ENCODE measurements around the gene ASCL1. TPM values are rescaled to one million over a fixed set of nuclear protein-coding genes. Genes with fewer than 3 reads are reported as not detected.

ASCL1 gene
- polyA plus RNA-seq, 2 of the 4 experiments (the other 2 are of a cell fraction) = 0.05 TPM; not detected in 1

GRCh38 chr12:102920271-102920670 lies 37.2 kb upstream of the ASCL1 start:
- ChIA-PET POLR2A (no interaction called here), CTCF (no interaction called here)
- no peak overlapping the region for H3K27ac ChIP-seq
- 0 out of 3 replicates have a peak, but pooled peaks cover 5% of the 10 kb centered on the region for H3K4me1 ChIP-seq
- H3K4me3 ChIP-seq = no peak overlapping the region
- FAIRE-seq (no peak), DNase-seq (ENCODE audit: low read depth in 1 of 2, low spot score in 1 of 2) (no peak), ATAC-seq (no peak)
- no peaks in the 10 kb centered on the region for H3K9me3 ChIP-seq
- no peak overlapping the region for H3K4me2 ChIP-seq
- TF ChIP-seq EP300 (IDR thresholded peaks at IDR 0.05) = no peak
- TF ChIP-seq, protein P1, sequence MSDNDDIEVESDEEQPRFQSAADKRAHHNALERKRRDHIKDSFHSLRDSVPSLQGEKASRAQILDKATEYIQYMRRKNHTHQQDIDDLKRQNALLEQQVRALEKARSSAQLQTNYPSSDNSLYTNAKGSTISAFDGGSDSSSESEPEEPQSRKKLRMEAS (IDR thresholded peaks at IDR 0.05) = no peak
- TF ChIP-seq RAD21 (conservative IDR thresholded peaks at IDR 0.05 in 1 of 2, IDR thresholded peaks at IDR 0.05 in 1 of 2) = no peak
- TF ChIP-seq CTCF (IDR thresholded peaks at IDR 0.05) = no peak
- no peak for TF ChIP-seq CBX8 (IDR thresholded peaks at IDR 0.05)
- TF ChIP-seq SMC3 (IDR thresholded peaks at IDR 0.05) = no peak
- TF ChIP-seq, protein P2, sequence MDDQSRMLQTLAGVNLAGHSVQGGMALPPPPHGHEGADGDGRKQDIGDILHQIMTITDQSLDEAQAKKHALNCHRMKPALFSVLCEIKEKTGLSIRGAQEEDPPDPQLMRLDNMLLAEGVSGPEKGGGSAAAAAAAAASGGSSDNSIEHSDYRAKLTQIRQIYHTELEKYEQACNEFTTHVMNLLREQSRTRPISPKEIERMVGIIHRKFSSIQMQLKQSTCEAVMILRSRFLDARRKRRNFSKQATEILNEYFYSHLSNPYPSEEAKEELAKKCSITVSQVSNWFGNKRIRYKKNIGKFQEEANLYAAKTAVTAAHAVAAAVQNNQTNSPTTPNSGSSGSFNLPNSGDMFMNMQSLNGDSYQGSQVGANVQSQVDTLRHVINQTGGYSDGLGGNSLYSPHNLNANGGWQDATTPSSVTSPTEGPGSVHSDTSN (IDR thresholded peaks at IDR 0.05) = no peak
- TF ChIP-seq HEYL (CRISPR knock-in tag; IDR thresholded peaks at IDR 0.05) = no peak
- TF ChIP-seq MYC (IDR thresholded peaks at IDR 0.05; ENCODE audit: borderline replicate concordance, low read length) = no peak
- no peak for TF ChIP-seq EHF (CRISPR knock-in tag; IDR thresholded peaks at IDR 0.05)
- no peak for TF ChIP-seq CHD2 (IDR thresholded peaks at IDR 0.05; ENCODE audit: low read length, partially characterized antibody)
- TF ChIP-seq CHD4 (IDR thresholded peaks at IDR 0.05; ENCODE audit: borderline replicate concordance) = no peak
- TF ChIP-seq JUNB (IDR thresholded peaks at IDR 0.05) = no peak
- TF ChIP-seq, protein P3, sequence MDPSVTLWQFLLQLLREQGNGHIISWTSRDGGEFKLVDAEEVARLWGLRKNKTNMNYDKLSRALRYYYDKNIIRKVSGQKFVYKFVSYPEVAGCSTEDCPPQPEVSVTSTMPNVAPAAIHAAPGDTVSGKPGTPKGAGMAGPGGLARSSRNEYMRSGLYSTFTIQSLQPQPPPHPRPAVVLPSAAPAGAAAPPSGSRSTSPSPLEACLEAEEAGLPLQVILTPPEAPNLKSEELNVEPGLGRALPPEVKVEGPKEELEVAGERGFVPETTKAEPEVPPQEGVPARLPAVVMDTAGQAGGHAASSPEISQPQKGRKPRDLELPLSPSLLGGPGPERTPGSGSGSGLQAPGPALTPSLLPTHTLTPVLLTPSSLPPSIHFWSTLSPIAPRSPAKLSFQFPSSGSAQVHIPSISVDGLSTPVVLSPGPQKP (IDR thresholded peaks at IDR 0.05; ENCODE audit: low read depth, low read length) = no peak
- TF ChIP-seq MAZ (IDR thresholded peaks at IDR 0.05; ENCODE audit: borderline replicate concordance, low read depth, low read length) = no peak
- TF ChIP-seq HMGXB4 (CRISPR knock-in tag; IDR thresholded peaks at IDR 0.05; ENCODE audit: borderline replicate concordance) = no peak
- no peak for TF ChIP-seq PHF8 (IDR thresholded peaks at IDR 0.05; ENCODE audit: borderline replicate concordance, low read depth)
- no peak for TF ChIP-seq CBX2 (IDR thresholded peaks at IDR 0.05; ENCODE audit: borderline replicate concordance, low read depth)
- no peak for TF ChIP-seq GATA3 (IDR thresholded peaks at IDR 0.05; ENCODE audit: borderline replicate concordance)

- POLR2A ChIA-PET = no interaction called here
- Histone ChIP-seq H3K4me3 (no peak overlapping the region), H3K27ac (no peak overlapping the region), H3K4me1 (0 out of 3 replicates have a peak, but pooled peaks cover 5% of the 10 kb centered on the region), H3K4me2 (no peak overlapping the region), H3K9me3 (no peaks in the 10 kb centered on the region)
- DNase-seq (ENCODE audit: low read depth in 1 of 2, low spot score in 1 of 2) (no peak), FAIRE-seq (no peak), ATAC-seq (no peak)
- no peak for TF ChIP-seq FOSL2 (IDR thresholded peaks at IDR 0.05)
- TF ChIP-seq FOSL2 (CRISPR knock-in tag; IDR thresholded peaks at IDR 0.05) = no peak
- no peak for TF ChIP-seq RAD21 (conservative IDR thresholded peaks at IDR 0.05 in 1 of 2, IDR thresholded peaks at IDR 0.05 in 1 of 2)
- TF ChIP-seq HEYL (CRISPR knock-in tag; IDR thresholded peaks at IDR 0.05) = no peak
- no peak for TF ChIP-seq EHF (CRISPR knock-in tag; IDR thresholded peaks at IDR 0.05)
- no peak for TF ChIP-seq SREBF2 (IDR thresholded peaks at IDR 0.05)
- no peak for TF ChIP-seq HOXB5 (CRISPR knock-in tag; IDR thresholded peaks at IDR 0.05)
- no peak for TF ChIP-seq NFE2L2 (conservative IDR thresholded peaks at IDR 0.05; ENCODE audit: low read length)
- no peak for TF ChIP-seq RFX5 (IDR thresholded peaks at IDR 0.05)
- TF ChIP-seq, protein P4, sequence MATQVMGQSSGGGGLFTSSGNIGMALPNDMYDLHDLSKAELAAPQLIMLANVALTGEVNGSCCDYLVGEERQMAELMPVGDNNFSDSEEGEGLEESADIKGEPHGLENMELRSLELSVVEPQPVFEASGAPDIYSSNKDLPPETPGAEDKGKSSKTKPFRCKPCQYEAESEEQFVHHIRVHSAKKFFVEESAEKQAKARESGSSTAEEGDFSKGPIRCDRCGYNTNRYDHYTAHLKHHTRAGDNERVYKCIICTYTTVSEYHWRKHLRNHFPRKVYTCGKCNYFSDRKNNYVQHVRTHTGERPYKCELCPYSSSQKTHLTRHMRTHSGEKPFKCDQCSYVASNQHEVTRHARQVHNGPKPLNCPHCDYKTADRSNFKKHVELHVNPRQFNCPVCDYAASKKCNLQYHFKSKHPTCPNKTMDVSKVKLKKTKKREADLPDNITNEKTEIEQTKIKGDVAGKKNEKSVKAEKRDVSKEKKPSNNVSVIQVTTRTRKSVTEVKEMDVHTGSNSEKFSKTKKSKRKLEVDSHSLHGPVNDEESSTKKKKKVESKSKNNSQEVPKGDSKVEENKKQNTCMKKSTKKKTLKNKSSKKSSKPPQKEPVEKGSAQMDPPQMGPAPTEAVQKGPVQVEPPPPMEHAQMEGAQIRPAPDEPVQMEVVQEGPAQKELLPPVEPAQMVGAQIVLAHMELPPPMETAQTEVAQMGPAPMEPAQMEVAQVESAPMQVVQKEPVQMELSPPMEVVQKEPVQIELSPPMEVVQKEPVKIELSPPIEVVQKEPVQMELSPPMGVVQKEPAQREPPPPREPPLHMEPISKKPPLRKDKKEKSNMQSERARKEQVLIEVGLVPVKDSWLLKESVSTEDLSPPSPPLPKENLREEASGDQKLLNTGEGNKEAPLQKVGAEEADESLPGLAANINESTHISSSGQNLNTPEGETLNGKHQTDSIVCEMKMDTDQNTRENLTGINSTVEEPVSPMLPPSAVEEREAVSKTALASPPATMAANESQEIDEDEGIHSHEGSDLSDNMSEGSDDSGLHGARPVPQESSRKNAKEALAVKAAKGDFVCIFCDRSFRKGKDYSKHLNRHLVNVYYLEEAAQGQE (IDR thresholded peaks at IDR 0.05) = no peak
- TF ChIP-seq BCL3 (IDR thresholded peaks at IDR 0.05) = no peak
- no peak for TF ChIP-seq HDAC2 (IDR thresholded peaks at IDR 0.05)
- CTCF ChIA-PET = no interaction called here
Measured at GRCh38 chr12:102921240-102921639, 36.2 kb upstream of the ASCL1 start.
